ENCODE measurements around the gene DHX35. TPM values are rescaled to one million over a fixed set of nuclear protein-coding genes. Genes with fewer than 3 reads are reported as not detected.

Gene DHX35
- total RNA-seq, 2 experiments from 2014 or later = 7.3 to 7.6 TPM

- H3K9me3 ChIP-seq (ENCODE audit: control insufficient read depth in 1 of 2, insufficient read depth in 1 of 2, low read length in 2 of 2) = no peaks in the 10 kb centered on the region
- Mint-ChIP-seq H3K9me3 (no peaks in the 10 kb centered on the region), H3K36me3 (ENCODE audit: low read depth) (peaks cover 90% of the 10 kb centered on the region), H3K4me1 (ENCODE audit: low read depth) (no peaks in the 10 kb centered on the region), H3K27me3 (no peaks in the 10 kb centered on the region), H3K4me3 (no peak overlapping the region), H3K27ac (no peak overlapping the region)
- intact Hi-C loops (cut with DNase I, micrococcal nuclease) = no loop called here
- no peak overlapping the region for H3K4me3 ChIP-seq (ENCODE audit: low read length)
- POLR2A ChIA-PET = no interaction called here
- CTCF ChIA-PET = no interaction called here
- peaks cover 38% of the 10 kb centered on the region for H3K36me3 ChIP-seq (ENCODE audit: insufficient read depth, low read length)
- H3K27ac ChIP-seq (ENCODE audit: low read depth in 1 of 2, low read length in 2 of 2) = no peak overlapping the region
- no peak for ATAC-seq (ENCODE audit: poor library complexity)
- H3K27me3 ChIP-seq (ENCODE audit: control insufficient read depth in 1 of 2, insufficient read depth in 2 of 2, low read length in 2 of 2) = no peaks in the 10 kb centered on the region
- DNase-seq = no peak
- TF ChIP-seq, protein P1, sequence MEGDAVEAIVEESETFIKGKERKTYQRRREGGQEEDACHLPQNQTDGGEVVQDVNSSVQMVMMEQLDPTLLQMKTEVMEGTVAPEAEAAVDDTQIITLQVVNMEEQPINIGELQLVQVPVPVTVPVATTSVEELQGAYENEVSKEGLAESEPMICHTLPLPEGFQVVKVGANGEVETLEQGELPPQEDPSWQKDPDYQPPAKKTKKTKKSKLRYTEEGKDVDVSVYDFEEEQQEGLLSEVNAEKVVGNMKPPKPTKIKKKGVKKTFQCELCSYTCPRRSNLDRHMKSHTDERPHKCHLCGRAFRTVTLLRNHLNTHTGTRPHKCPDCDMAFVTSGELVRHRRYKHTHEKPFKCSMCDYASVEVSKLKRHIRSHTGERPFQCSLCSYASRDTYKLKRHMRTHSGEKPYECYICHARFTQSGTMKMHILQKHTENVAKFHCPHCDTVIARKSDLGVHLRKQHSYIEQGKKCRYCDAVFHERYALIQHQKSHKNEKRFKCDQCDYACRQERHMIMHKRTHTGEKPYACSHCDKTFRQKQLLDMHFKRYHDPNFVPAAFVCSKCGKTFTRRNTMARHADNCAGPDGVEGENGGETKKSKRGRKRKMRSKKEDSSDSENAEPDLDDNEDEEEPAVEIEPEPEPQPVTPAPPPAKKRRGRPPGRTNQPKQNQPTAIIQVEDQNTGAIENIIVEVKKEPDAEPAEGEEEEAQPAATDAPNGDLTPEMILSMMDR (IDR thresholded peaks at IDR 0.05) = no peak
- no peaks in the 10 kb centered on the region for H3K4me1 ChIP-seq (ENCODE audit: insufficient read depth, low read length)
Measured at GRCh38 chr20:39016506-39016905, 54.4 kb downstream of the DHX35 start.

- no peaks in the 10 kb centered on the region for H3K9me3 ChIP-seq (ENCODE audit: control insufficient read depth in 1 of 2, insufficient read depth in 1 of 2, low read length in 2 of 2)
- Mint-ChIP-seq H3K4me1 (ENCODE audit: low read depth) (no peaks in the 10 kb centered on the region), H3K9me3 (no peaks in the 10 kb centered on the region), H3K27ac (no peak overlapping the region), H3K27me3 (no peaks in the 10 kb centered on the region), H3K36me3 (ENCODE audit: low read depth) (peaks cover 89% of the 10 kb centered on the region), H3K4me3 (no peak overlapping the region)
- intact Hi-C loops (cut with DNase I, micrococcal nuclease) = no loop called here
- H3K4me3 ChIP-seq (ENCODE audit: low read length) = no peak overlapping the region
- ChIA-PET POLR2A (no interaction called here), CTCF (no interaction called here)
- H3K4me1 ChIP-seq (ENCODE audit: insufficient read depth, low read length) = no peaks in the 10 kb centered on the region
- DNase-seq (no peak), ATAC-seq (ENCODE audit: poor library complexity) (no peak)
- no peak overlapping the region for H3K27ac ChIP-seq (ENCODE audit: low read depth in 1 of 2, low read length in 2 of 2)
- TF ChIP-seq, protein P1 (IDR thresholded peaks at IDR 0.05) = no peak
- H3K36me3 ChIP-seq (ENCODE audit: insufficient read depth, low read length) = peaks cover 56% of the 10 kb centered on the region
- no peaks in the 10 kb centered on the region for H3K27me3 ChIP-seq (ENCODE audit: control insufficient read depth in 1 of 2, insufficient read depth in 2 of 2, low read length in 2 of 2)
Measured at GRCh38 chr20:39019027-39019426, 56.9 kb downstream of the DHX35 start.

- Histone ChIP-seq H3K27ac (ENCODE audit: low read depth in 1 of 2, low read length in 2 of 2) (no peak overlapping the region), H3K27me3 (ENCODE audit: control insufficient read depth in 1 of 2, insufficient read depth in 2 of 2, low read length in 2 of 2) (no peaks in the 10 kb centered on the region), H3K9me3 (ENCODE audit: control insufficient read depth in 1 of 2, insufficient read depth in 1 of 2, low read length in 2 of 2) (no peaks in the 10 kb centered on the region), H3K4me1 (ENCODE audit: insufficient read depth, low read length) (no peaks in the 10 kb centered on the region), H3K36me3 (ENCODE audit: insufficient read depth, low read length) (peaks cover 56% of the 10 kb centered on the region), H3K4me3 (ENCODE audit: low read length) (no peak overlapping the region)
- no peaks in the 10 kb centered on the region for H3K27me3 Mint-ChIP-seq
- POLR2A ChIA-PET = no interaction called here
- no peak for DNase-seq
- no peak overlapping the region for H3K4me3 Mint-ChIP-seq
- ATAC-seq (ENCODE audit: poor library complexity) = no peak
- TF ChIP-seq, protein P1 (IDR thresholded peaks at IDR 0.05) = no peak
- H3K4me1 Mint-ChIP-seq (ENCODE audit: low read depth) = peaks cover 2% of the 10 kb centered on the region
- CTCF ChIA-PET = interaction anchor here (0.7 kb wide), 1 partner anchor 31 kb away, joined by 3 read pairs; no protein-coding TSS in a partner anchor
- H3K36me3 Mint-ChIP-seq (ENCODE audit: low read depth) = peaks cover 88% of the 10 kb centered on the region
- no peaks in the 10 kb centered on the region for H3K9me3 Mint-ChIP-seq
- intact Hi-C loops (cut with DNase I, micrococcal nuclease) = no loop called here
- H3K27ac Mint-ChIP-seq = no peak overlapping the region
Measured at GRCh38 chr20:39019805-39020325, 57.7 kb downstream of the DHX35 start.
